ENCODE data around the gene RPL10A.

RPL10A gene

GRCh38 chr6:35477028-35477427 lies 8.8 kb downstream of the RPL10A start:
- no peak for DNase-seq

DNA sequence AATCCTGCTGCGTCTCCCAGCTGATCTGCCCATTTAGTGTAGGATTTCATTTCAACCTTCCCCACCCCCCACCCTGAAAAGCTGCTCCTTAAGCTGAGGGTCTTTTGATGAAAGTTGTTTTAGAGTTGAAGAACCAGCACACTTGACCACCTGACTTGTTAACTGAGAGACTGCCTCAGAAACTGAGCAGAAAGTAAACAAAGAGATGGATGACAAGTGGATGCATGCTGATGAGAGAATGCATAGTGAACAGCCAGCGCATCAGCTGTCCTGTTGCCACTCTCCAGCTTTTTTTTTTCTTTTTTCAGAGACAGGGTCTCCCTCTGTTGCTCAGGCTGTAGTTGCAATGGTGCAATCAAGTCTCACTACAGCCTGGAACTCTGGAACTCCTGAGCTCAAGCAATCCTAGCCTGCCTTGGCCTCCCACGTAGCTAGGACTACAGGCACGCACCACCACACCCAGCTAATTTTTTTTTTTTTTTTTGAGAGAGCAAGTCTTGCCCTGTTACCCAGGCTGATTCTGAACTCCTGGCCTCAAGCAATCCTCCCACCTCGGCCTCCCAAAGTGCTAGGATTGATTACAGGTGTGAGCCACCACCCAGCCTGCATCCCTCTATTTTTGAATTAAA lies 9.5 kb downstream of the RPL10A start:
- no peak for DNase-seq

DNA sequence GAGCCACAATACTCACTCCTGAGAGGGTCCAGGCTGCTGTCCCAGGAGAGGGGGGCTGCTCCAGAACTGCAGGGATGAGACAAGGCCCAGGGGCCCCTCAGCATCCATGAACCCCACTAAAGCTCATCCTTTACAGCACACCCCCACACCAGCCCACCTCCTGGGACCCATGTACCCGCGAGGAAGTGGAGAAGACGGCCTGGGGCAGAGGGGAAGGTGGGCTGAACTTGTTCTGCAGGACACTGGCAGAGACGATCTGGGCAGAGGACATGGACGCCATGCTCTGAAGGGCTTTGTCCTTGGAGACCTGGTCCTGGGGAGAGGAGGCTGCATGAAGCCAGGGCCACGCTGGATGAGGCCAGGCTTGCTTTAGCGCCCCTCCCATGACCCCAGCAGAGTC lies 10.1 kb downstream of the RPL10A start:
- DNase-seq = no peak

GRCh38 chr6:35480176-35480575 lies 12.0 kb downstream of the RPL10A start:
- no peak for DNase-seq

DNA sequence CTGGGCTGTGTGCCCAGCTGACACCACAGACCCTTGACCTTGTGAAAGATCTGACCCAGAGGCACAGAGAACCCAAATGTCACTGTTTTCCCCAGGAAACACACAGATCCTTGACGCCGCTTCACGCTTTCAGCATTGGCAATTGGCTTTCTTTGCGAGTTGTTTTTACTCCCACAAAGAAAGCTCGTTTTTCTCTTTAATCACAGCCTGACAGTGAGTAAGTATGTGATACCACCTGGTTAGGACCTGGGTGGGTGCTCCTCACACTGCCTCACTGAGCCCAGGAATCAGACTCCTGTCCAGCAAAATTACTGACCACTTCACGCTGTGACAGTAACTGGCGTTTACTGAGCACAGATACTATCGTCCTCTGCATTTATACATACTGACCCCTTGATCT lies 13.0 kb downstream of the RPL10A start:
- DNase-seq = no peak

DNA sequence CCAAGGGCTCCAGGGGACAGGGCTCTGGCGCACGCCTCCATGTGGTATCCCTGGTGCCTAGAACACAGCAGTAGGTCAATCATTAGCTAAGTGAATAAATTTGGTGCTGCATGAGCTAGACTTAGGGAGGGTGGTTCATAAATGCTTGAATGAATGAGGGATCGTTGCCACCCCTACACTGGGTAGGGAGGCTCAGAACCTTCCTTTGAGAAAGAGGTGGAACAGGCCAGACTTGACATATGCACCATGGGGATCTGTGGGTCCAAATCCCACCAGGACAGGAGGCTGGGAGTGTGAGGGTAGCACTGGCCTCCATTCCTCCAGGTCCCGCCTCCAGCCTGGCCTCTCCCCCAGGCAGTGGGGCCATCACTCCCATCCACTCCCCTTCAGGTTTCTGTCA lies 14.9 kb downstream of the RPL10A start:
- no peak for DNase-seq

GRCh38 chr6:35483490-35483889 lies 15.3 kb downstream of the RPL10A start:
- no peak for DNase-seq

- no peak for DNase-seq
Measured at GRCh38 chr6:35483893-35484645, 15.9 kb downstream of the RPL10A start.

GRCh38 chr6:35484921-35485392 lies 16.8 kb downstream of the RPL10A start:
- no peak for DNase-seq

- DNase-seq = no peak
Measured at GRCh38 chr6:35485402-35485877, 17.2 kb downstream of the RPL10A start.

DNA sequence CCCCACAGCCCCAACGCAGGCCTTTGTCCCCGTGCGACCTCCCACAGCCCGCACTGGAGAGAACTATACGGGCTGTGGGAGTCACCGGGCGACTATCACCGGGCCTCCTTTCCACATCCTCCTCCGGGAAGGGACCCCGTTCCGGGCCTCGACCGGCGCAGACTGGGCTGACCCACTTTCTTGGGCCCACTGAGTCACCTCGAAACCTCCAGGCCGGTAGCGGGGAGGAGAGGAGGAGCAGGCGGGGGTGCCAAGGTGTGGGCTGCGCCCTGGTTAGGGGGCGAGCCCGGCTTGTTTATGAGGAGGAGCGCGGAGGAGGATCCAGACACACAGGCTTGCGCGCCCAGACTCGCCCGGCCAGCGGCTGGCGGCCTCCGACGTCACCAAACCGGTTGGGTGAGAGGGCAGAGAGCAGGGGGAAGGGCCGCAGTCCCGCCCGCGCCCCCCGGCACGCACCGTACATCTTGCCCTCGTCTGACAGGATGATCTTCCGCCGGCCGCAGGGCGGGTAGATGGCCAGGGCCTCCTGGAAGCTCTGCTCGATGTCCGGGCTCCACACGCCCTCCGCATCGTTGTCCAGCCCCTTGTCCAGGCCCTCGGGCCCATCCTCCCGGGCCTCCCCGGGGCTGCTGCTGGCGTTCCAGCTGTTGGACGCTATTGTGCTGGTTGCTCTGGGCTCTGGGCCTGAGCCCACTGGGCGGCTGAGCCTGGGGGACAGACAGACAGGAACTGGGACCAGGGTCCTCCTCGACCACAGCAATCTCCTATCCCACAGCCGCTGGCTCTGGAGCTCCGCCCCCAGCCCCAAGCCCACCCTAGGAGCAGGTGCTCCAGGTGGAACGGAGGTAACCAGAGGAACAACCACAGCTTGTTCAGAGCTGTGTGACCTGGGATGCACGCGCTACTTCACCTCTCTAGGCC lies 18.1 kb downstream of the RPL10A start:
- no peak for DNase-seq

DNA sequence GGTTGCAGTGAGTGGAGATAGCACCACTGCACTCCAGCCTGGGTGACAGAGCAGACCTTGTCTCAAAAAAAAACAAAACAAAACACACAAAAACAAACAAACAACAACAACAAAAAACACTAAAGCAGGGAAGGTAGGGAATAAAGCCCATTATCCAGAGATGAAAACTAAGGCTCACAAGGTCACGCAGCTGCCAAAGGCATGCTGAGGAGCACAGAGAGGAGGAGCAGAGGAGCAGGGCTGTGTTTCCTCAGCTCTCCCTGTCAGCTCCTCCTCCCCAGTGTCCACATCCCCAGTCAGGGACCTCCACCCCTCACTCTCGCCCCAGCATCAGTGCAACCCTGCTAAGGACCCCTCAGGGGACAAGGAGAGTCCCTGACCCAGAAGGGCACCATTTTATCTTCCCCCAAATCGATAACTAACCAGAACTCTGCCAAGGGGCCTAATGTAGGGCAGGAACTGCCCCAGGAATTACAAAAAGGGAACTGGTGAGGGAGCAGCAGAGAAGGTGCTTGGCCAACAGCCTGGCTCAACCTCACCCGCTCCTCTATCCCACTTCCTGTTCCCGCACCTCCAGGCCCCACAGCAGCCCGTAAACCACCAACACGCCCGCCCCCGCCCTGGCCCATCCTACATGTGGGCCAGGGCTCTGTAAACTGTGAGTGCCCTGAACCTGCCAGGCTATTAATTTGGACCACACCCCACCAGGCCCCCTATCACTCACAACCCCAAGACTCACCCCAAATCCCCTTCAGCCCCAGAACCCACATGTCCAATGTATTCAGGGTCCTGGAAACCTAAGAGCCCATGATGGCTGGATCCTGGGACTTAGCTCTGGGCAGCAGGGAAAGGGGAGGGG lies 19.7 kb downstream of the RPL10A start:
- no peak for DNase-seq

GRCh38 chr6:35488517-35488862 lies 20.3 kb downstream of the RPL10A start:
- no peak for DNase-seq

- no peak for DNase-seq
Measured at GRCh38 chr6:35489066-35489465, 20.9 kb downstream of the RPL10A start.

GRCh38 chr6:35489995-35490791 lies 22.0 kb downstream of the RPL10A start:
- no peak for DNase-seq

DNA sequence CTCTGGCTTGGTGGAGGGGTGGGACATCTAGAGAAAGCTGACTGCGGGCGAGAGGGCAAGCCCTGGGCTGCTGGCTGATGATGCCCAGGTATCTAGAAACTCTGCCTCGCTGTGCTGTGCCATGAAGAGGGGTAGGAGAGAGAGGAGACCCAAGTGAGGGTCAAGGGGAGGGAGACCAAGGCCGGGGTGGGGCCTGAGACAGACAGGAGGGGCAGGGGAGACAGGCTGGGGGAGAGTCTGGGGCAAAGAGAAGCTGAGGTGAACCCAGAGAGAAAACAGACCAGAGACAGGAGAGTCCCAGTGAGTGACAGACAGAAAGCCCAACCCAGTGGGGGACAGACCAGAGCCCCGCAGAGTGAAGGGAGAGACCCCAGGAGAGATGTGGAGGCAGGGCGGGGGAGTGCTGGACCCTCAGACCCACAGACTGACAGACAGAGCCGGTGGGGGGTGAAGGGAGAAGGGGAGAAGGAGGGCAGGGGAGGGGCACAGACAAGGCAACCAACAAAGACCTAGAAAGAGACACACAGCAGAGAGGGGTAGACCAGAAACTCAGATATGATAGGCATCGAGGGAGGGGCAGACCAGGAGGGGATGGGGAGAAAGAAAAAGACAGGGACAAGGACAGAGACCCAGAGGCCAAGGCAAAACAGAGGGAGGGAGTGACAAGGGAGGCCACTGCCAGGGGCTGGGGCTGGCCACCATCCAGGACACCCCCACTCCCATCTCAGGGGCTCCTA lies 22.8 kb downstream of the RPL10A start:
- DNase-seq = no peak

- no peak for DNase-seq
Measured at GRCh38 chr6:35491558-35492257, 23.5 kb downstream of the RPL10A start.

DNA sequence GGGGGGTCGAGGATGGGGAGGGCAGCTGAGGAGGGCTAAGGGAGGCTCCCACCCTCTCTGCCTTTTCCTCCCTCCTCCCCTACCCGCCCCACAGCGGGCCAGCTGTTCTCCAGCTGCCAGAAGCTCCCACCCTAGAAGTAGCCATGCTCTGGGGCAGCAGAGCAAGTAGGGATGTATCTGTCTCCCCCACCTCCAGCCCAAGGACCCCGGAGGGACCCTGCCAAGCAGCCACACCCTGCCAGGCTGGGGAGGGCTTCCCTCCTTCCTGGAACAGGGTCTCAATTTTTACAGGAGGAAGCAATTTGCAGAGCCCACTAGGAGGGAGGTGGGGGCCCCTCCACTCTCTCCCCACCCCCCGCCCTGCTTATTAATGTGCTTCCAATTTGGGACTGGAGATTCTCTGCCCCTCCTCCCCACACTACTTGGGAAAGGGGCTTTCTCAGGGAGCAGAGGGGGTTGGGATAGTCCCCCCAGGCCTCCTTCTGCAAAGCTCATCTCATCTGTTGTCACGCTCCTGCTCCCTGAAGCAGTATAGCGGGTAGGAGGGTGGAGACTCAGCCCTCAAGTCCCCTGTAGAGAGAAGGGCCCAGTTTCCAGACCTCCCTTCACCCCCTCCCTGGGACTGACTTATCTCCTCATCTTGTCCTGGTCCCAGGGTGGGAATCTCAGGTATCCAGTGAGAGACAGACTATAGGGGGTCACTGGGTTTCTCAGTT lies 24.2 kb downstream of the RPL10A start:
- DNase-seq = no peak

- no peak for DNase-seq
Measured at GRCh38 chr6:35492974-35493284, 24.7 kb downstream of the RPL10A start.

Data from activated gamma-delta T cell treated with Interleukin-2 at 50 U/mL for 16 hours (primary cell).